HG02678 (cell line): ENCODE data around the gene FRMPD1.
"Not testable (repeated sequence)": the region's sequence is repeated elsewhere in the genome, so short reads cannot be mapped to it uniquely, and the experiment has no call there.

Source experiments
- ATAC-seq: cut with Tn5 transposase; IDR thresholded peaks from one replicate; pipeline ENCODE4 v1.9.1; 2021; ENCODE audit warnings: mild to moderate bottlenecking, moderate library complexity; ENCODE audit not compliant: unreplicated experiment

Gene FRMPD1

DNA sequence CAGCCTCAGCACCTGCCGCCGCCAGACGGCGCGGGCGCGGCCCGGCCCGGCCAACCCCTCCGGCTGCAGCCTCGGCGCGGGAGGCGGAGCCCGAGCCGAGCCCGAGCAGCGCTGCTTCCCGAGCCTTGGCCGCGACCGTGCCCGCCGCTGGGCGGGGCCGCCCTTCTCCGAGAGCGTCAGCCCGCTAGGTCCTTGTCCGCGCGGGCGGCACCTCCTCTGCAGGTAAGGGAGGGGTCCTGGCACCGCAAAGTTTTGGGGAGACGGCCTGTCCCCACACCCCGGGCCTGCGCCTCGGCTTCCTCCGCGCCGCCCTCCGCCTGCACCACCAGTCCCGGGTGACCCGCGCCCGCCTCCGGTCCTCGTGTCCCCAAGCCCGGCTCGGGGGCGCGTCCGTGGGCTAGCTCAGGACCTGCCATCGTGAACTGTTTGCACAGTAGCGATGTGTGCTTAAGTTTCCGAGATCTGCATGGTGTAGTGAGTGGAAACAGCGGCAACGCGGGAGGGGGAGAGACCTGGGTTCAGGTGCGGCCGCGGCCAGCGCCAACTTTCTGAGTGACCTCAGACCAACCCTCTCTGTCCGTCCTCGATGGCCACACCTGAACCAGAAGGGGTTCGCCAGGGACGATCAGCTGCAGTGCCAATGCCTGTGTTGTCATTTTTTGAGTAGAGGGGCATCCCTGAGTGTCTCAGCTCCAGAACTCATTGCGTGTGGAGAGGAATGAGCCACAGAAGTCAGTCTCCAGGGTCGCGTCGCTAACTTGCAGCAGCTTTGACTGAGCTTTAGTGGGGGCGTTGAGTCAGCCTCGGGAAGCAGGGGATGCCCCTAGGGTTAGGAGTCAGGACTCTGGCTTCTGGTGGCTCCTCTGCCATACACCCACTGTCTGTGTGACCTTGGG is at the start of gene FRMPD1:
Gene FRMPD1, plus strand, starts transcription at position 82 of the 896 bp plus-strand sequence. CDS start 41,688 bp downstream, outside the sequence.
- peak; percentile 92 for ATAC-seq

GRCh38 chr9:37602061-37602460 is 48.7 kb upstream of the FRMPD1 start:
- ATAC-seq: not testable (repeated sequence)

DNA sequence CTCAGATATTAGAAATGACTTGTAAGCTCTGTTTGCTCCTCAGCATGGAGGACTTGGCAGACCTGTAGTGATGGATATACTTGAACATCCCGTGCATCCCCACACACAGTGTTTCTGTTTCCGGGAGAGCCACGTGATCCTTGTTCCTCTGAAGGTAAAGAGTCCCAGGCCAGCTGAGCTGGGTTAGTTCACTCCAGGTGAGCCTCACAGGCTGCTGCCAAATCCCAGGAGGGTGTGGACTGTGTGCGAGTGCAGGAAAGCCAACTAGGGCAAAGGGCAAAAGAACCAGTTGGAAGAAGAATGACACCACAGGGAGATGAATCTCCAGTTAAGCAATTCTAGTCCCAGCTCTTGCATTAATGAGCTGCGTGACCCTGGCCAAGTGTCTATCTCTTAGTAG is 47.9 kb upstream of the FRMPD1 start:
- no peak for ATAC-seq

DNA sequence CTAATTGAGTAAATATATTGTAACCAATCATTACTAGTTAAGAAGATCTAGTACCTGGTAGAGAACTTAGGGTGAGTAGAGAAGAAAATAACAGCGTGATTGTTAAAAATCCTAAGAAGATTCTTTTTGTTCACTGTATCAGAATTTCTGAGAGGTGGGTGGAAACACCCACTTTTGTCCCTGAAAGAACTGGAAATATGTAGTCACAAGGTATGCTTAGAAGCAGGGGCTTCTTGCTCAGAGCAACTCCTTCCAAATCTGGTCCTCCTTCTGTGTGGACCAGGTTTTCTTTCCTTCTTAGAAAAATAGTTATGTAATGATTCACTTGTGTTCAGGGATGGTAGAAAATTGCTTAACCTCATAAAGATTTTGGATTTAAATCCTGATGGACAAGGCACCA is 46.5 kb upstream of the FRMPD1 start:
- no peak for ATAC-seq

DNA sequence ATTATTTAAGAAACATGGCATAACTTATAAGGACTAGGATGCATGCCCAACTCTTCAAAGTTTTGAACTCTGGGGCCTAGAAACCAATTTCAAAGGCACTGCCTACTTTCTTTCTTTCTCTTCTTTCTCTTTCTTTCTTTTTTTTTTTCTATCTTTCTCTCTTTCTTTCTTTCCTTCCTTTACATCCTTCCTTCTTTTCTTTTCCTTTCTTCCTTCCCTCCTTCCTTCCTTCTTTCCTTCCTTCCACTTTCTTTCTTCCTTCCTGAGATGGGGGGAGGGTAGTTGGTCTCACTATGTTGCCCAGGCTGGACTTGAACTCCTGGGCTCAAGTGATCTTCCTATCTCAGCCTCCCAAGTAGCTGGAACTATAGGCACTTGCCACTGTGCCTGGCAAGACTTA is 42.5 kb upstream of the FRMPD1 start:
- no peak for ATAC-seq

- no peak for ATAC-seq
Measured at GRCh38 chr9:37609735-37610397, 40.9 kb upstream of the FRMPD1 start.

DNA sequence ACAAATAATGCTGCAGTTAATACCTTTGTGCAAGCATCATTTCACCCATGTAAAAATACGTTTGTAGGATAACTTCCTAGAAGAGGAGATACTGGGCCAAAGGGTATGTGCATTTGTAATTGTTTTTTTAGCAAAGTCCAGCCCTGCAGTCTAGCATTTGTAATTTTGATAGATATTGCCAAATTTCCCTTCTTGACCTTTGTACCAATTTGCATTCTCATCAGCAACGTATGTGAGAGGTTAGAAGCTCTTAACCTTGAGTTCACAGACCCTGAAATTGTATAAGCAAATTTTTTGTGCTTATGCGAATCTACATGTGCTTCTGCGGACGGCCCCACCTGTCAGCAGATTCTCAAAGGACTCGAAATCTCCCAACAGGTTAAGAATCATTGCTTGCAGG is 39.7 kb upstream of the FRMPD1 start:
- no peak for ATAC-seq

DNA sequence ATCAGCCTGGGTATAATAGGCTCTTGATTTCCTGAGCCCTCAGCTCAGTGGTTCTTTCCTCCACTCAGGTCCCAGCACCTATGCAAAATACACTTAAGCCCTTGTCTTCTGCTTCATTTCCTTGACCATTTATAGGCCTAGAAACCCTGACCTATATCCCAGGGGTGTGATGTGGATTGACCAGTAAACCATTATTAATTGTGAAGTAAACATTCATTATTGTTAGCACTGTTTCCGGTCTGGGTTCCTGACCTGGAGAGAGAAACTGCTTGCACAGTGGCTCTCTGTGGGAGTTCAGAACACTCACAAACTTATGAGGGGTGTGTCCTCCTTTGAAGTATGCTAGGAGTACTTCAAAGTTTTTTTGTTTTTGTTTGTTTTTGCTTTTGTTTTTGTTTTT is 38.8 kb upstream of the FRMPD1 start:
- no peak for ATAC-seq

- ATAC-seq: no peak
Measured at GRCh38 chr9:37617161-37617560, 33.6 kb upstream of the FRMPD1 start.

DNA sequence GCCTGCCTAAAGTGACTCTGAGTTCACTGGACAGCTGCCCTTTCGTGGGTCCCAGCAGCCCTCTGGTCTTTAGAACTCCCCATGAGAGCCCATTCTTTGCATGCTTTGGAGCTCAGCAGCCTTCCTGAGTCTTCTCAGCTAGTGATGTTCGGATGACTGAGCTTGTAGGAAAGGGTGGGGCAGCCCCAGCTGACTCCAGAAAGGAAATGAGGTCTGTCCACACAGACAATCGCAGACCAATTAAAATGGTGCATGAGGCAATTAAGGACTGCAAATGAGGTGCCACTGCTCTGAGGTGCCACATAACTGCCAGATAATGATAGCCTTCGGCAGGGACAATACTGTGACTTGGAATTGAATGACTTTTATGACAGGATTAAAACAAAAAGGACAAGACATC is 32.9 kb upstream of the FRMPD1 start:
- ATAC-seq: no peak

DNA sequence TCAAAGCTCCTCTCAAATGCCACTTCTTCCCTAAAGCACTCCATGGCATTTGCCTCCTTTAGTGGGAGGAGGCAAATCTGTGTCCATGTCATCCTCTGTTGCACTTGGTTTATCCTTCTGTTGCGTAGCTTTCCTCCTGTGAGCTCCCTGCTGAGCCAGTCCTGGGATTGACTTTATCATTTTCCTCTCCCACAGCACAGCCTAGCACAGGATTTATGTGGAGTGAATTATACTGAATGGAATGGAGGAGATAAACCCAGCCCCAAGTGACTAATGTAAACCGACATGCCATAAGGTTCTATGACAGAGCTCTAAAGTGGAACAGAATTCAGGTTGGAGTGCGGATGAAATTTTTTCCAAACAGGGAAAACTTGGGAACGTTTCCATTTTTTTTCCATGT is 31.9 kb upstream of the FRMPD1 start:
- no peak for ATAC-seq

- no peak for ATAC-seq
Measured at GRCh38 chr9:37619806-37620205, 30.9 kb upstream of the FRMPD1 start.

DNA sequence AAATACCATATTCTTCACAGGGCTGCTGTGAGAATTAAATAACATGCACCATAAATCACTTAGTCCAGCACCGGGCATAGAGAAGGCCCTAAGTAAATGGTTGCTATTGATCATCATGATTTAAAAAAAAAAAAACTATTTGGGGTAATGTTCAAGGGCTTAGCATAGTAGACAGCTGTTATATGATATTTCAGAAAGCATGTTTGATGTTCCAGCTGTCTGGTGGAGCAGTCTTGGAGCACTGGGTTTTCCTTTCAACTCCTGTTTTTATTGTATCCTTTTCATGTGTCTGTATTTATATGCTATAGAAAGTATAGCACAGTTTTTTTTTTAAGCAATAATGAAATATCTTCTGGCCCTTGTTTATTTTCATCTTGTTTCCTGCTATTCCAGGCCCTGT is 30.4 kb upstream of the FRMPD1 start:
- ATAC-seq: no peak

- ATAC-seq: no peak
Measured at GRCh38 chr9:37621273-37622121, 29.3 kb upstream of the FRMPD1 start.

GRCh38 chr9:37622462-37622861 is 28.3 kb upstream of the FRMPD1 start:
- ATAC-seq: no peak

DNA sequence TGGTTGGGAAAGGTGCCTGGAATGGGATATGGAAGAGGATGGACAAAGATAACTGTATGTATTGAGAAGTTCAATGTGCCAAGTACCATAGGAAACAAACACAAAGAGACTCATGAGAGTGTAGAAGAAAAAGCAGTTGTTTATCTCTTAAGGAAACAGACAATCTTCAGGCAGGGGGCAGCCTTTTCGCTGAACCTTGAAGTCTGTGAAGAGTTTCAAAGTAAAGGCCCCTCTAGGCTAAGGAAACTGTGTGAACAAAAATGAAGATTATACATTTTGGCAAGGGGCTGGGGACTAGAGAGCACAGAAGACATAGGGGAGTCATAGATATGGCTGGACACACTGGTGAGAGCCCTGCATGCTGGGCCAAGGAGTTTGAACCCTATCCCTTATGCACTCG is 27.5 kb upstream of the FRMPD1 start:
- no peak for ATAC-seq

GRCh38 chr9:37624073-37624472 is 26.7 kb upstream of the FRMPD1 start:
- no peak for ATAC-seq

DNA sequence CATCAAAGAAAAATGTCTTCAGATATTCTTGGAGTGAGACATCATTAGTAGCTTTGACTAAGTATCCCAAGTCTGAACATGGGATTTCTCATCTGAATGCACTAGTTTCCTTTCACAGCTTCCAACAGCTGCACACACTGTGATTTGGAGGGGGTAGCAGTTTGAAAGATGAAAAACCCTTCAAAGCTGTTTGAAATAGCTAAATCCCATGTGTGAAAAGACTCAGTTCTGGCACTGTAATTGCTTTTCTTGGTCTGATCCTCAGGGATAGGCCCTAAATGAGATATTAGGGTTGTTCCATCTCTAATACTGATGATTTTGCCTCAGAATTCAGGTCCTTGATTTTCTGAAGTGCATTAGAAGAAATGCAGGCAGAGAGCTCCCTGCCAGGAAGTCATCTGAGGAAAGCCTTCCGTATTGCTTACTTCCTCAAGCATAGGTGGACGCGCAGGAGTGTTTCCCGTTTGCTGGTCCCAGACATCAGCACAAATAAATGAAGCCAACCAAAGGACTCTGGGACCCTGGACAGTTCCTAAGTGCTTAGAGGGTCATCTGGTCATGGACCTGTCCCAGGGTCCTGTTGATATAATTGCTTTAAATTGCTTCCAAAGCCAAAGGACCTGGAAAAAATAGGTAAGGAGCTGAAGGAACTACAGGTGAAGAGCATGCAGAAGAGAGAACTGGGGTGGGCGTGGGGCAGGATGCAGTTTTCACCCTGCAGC is 25.6 kb upstream of the FRMPD1 start:
- no peak for ATAC-seq

DNA sequence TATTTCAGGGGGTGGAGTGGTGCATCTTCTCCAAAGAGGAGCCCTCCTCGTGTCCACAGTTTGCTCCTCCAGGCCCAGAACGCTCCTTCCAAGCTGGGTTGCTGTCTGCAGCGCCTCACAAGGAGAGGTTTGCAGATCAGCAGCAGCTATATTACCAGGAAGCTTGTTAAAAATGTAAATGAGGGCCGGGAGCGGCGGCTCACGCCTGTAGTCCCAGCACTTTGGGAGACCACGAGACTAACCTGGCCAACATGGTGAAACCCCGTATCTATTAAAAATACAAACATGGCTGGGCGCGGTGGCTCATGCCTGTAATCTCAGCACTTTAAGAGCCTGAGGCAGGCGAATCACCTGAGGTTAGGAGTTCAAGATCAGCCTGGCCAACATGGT is 25.0 kb upstream of the FRMPD1 start:
- ATAC-seq: no peak

GRCh38 chr9:37626708-37627292 is 24.0 kb upstream of the FRMPD1 start:
- ATAC-seq: no peak
